Fibroblast of skin of left biceps (primary cell): Measurements from ENCODE around the gene ERCC4.

Experiments used
- DNase-seq, 2 experiments: peaks; one replicate each; pipeline ENCODE4 v3.0.0-alpha.2; 2013; ENCODE audit warnings: low read depth in 2 of 2

ERCC4 gene

DNA sequence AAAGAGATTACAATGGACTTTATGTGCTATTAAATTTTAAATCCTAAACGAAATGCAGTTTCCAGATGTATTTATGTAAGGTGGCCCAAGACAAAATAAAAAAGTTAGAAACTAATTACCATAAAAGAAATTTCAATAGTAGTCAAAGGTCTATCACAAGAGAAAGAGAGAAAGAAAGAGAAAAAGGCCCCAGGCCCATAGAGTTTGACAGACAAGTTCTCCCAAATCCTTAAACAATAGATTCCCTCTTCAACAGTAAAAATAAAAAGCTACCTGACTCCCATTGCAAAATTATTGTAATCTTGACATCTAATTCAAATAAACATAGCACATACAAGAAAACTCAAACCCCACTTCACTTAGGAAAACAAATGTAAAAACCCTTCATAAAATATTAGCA, 8.6 kb upstream of the ERCC4 start:
- DNase-seq: no peak

DNA sequence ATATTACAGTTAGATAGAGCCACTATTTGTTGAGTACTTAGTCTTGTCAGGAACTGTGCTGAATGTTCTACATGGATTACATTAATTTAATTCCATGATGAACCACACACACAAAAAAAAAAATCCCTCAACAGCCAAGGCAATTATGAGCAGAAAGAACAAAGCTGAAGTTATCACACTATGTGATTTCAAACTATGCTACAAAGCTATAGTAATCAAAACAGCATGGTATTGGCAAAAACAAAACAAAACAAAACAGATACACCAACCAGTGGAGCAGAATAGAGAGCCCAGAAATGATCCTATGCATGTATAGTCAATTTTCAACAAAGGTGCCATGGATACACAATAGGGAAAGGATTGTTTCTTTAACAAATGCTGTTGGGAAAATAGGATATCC, 8.1 kb upstream of the ERCC4 start:
- no peak for DNase-seq

DNA sequence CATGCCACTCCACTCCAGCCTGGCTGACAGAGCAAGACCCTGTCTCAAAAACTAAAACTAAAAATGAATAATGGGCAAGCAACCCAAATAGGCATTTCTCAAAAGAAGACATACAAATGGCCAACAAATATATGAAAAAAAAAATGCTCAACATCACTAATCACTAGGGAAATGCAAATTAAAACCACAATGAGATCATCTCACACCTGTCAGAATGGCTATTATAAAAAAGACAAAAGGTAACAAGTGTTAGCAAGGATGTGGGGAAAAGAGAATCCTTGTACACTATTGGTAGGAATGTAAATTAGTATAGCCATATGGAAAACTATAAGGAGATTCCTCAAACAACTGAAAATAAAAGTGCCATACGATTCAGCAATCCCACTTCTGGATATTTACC, 7.1 kb upstream of the ERCC4 start:
- no peak for DNase-seq

DNA sequence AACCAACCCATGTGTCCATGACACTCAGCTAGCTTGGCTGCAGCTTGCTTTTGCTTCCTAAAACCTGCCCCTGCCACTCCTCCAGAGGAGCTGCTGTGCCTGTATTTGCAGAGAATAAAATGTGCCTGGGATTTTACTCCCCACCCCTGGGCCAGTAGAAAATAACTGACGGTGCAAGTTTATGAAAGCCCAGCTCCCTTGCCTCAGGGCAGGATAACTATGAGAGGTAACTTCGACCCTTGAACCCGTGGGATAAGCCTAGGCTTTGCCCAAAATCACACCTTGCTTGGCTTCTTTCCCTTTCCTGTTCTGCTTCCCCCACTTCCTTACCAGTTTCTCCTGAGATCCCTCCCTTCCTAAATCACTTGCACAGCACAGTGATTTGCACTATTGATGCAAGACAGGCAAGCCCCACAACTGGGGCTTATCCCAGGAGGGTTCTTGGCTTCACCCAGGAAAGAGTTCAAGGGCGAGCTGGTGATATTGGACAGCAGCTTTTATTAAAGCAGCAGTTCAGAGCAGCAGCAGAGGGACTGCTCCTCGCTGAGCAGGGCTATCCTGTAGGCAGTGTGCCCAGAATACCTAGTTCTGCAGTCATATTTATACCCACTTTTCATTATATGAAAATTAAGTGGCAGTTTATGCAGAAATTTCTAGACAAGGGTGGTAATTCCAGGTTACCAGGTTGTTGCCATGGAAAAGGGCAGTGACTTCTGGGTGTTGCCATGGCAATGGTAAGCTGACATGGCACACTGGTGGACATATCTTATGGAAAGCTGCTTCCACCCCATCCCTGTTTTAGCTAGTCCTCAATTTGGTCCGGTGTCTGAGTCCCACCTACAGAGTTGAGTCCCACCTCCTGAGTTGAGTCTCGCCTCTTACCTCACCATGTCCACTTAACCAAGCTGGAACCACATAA, 6.3 kb upstream of the ERCC4 start:
- no peak for DNase-seq

DNA sequence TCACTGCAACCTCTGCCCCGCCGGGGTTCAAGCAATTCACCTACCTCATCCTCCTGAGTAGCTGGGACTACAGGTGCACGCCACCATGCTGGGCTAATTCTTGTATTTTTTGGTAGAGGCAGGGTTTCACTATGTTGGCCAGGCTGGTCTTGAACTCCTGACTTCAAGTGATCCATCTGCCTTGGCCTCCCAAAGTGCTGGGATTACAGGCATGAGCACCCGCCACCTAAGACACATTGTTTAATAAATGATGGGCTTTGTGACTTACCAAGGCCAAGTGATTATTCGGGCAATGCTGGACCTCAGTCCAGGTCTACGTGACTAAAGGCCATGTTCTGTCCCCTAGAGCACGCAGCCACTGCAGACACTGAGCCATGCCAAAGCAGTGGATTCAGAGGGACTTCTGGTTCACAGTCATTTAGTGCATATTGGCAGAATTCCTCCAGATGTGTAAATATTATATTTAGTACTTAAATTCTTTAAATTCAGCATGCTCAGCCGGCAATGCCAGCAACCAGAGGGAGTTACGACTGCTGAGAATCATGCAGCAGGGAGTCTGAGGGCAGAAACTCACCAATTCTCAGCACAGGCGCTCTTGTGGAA, 4.8 kb upstream of the ERCC4 start:
- DNase-seq: no peak

DNA sequence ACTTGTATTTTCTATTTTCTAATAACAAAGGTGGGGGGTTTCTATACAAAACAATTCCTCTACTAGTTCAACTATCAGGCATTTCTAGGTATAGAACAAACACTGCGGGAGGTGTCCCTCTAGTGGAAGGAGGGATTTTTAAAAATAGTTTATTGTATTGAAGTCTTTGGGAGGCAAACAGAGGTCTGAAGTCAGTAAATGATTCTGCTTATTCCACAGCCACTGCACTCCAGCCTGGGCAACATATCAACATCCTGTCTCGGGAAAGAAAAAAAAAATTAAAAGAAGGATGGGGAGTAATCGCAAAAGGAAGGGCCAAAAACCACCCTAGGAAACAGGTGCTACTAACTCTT, 648 bp upstream of the ERCC4 start:
- no peak for DNase-seq

DNA sequence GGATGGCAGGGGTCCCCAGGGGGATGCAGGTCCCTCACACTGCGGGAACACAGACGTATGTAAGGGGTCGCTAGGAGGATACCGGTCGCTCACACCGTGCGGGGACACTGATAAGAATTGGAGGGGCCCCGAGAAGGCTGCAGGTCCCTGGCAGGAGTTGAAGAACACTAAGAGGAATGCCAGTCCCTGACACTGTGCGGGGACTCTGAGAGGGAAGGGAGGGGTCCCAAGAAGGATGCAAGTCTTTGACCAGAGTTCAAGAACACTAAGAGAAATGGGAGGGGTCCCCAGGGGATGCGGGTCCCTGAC, 510 bp downstream of the ERCC4 start:
- no peak for DNase-seq

DNA sequence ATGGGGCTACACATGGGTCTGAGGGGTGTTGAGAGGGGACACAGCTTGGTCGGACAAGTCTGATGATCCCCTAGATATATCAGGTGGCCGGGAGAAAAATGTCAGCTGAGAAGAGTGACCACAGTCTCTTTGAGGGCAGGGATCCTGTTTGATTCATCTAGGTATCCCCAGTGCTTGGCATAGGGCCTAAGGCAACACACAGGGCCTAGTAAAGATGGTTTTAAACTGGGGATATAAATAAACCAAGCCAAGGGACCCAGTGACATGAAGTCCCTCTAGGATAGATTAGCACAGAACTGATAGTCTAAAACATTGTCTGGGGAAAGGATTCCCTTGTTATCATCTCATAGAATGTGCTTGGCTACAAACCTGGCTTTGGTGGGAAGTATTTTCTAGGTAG, 1.4 kb downstream of the ERCC4 start:
- DNase-seq: no peak

DNA sequence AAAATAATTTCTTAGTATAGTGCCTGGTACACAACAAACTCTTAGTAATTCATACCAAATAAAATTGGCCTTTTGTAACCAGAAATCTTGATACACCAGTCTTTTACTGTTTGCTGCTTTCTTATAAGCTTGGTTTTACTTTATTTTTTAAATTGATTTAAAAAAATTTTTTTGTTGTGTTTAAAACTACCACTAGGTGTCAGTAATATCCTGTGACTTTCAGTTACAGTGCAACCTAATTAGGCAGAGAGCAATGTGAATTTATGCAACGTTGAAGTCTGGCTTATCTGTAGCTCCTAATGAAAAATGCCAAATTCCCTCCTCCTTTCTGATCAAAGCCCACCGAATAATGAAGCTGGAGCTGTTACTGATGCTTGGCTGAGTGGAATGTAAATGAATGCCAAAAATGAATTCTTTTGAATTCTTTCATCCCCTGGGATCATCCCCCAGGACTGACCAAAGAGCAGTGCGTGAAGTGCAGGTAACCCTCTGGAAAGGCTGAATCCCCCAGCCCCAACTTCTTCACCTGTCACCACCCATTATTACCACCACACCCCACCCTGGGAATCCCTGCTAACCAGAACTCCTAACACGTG, 3.8 kb downstream of the ERCC4 start:
- DNase-seq: peak; percentile 24 to 37

DNA sequence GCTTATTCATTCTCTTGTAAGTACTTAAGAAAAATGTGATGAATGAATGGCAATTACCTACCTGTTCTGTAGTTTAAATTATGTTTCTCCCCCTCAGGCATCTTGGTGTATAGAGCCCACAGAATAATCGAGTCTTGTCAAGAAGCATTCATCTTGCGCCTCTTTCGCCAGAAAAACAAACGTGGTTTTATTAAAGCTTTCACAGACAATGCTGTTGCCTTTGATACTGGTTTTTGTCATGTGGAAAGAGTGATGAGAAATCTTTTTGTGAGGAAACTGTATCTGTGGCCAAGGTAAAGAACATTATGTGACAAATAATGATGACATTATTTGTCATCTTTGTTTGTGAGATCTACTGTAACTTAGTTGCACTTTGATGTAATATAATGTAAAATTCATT, 6.5 kb downstream of the ERCC4 start:
- no peak for DNase-seq

DNA sequence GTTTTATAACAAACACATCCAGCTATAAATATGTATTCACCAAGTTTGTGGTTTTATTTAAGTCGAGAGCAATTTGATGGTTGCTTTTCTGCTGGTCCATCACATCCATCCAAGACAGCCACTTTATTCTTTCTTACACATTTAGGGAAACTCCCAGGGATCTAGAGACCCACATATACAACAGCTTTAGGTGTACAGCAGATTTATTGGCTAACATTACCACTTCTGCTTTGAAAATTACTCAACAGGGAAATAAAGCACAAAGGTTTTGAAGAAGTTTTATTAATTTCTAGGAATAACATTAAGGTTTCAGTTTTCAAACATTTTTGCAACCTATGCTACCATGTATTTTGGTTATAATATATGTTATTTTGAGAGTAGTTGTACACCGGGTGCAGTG, 6.9 kb downstream of the ERCC4 start:
- DNase-seq: no peak

DNA sequence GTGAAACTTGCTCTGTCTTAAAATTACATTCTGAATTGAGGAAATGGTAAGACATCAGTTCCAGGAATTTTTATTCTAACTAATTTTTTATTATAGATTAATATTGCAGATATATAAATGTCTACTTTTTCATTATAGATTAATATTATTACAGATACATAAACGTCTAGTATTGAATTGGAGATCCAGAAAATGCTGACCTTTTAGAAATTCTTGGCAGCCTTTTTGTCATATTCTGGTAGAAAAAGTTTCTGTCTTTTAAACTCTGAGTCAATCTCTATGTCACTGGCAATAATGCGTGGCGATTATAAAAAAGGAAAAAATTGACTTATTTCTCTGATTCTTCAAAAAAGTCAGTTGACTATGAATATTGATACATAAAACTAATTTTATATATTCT, 8.7 kb downstream of the ERCC4 start:
- no peak for DNase-seq

DNA sequence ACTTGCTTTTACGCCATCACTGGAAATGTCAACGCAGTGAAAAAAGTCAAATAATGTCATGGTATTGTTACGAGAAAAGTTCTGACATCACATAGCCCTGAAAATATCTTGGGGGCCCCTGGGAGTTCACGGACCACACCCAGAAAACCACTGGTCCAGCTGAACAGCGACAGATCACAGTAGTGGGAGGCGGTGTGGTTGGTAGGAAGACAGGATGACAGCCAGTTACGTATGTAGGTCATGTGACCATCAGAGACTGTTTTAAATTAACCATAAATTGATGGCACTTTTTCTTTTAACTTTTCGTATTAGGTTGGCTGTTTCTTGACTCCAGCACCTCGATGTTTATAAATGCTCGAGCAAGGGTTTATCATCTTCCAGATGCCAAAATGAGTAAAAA, 11.9 kb downstream of the ERCC4 start:
- no peak for DNase-seq

DNA sequence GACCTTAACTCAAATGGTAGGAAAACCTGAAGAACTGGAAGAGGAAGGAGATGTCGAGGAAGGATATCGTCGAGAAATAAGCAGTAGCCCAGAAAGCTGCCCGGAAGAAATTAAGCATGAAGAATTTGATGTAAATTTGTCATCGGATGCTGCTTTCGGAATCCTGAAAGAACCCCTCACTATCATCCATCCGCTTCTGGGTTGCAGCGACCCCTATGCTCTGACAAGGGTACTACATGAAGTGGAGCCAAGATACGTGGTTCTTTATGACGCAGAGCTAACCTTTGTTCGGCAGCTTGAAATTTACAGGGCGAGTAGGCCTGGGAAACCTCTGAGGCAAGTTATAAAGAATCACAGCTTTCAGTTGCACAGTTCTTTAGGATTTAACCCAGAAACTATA, 15.5 kb downstream of the ERCC4 start:
- DNase-seq: no peak

DNA sequence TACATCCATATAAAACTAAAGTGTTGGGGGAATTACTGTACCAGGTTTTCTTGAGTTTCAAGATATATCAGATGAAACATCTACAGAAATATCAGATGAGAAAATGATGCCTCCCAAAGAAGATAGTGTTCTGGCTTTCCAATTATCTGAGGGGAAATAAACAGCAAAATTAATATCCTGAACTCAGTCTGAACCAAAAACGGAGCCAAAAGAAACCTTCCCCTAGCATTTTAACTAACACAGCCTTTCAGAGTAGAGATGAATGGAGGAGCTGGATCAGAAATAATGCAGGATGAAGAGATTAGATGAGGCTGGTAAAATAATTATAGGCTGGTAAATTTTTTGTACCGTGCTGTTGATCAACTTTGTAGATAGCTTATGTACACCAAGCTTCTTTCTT, 16.2 kb downstream of the ERCC4 start:
- no peak for DNase-seq

DNA sequence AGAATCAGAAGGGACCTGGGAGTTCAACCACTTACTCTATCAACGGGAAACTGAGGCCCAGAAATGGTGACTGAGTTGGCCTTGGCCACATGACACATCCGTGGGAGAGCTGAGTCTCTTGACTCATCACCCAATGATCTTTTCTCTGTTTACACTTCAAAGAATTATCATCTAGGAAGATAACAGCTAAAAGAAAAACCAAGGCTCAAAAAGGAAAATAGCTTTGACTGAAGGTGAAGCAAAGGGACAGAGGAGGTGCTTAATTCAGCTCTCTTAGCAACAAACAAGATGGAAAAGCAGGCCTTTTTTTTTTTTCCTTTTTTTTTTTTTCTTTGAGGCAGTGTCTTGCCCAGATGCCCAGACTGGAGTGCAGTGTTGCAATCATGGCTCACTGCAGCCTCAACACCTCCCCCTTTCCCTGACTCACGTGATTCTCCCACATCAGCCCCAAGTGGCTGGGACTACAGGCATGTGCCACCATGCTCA, 16.7 kb downstream of the ERCC4 start:
- DNase-seq: peak in 1 of 2 experiments; percentile 17

DNA sequence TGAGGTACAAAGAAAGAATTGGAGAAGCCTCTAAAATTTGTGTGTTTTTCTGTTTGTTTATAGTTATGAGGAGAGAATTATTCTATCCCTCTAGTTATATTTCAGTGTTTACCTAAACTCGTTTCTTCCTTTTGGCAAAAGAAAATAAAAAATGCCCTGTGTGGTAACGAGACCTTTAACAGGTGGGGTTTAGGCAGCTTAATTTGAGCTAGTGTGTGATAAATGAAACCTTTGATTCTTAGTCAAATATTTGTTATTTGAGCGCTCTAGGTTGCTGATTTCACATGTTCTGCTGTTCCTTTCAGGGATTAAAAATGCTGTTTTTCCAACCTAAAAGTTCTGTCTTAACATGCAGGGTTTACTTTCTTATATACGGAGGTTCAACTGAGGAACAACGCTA, 17.5 kb downstream of the ERCC4 start:
- no peak for DNase-seq

DNA sequence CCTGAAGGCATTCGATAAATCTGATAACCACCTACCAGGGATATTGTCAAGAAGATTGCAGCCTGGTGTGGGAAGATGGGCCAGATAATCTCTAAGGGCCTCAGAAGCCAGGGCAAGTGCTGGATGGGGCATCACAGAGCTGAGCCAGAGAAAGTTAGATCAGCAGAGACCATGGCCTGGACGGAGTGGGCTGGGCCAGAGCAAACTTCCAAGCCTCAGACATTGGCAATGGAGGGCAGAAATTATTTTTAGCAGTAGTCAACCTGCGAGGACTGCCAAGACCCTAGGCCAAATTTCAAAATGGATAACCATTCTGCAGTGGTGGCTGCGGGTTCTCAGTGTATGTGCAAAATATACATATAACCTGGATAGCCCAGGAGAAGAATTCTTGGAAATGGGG, 18.5 kb downstream of the ERCC4 start:
- DNase-seq: no peak

DNA sequence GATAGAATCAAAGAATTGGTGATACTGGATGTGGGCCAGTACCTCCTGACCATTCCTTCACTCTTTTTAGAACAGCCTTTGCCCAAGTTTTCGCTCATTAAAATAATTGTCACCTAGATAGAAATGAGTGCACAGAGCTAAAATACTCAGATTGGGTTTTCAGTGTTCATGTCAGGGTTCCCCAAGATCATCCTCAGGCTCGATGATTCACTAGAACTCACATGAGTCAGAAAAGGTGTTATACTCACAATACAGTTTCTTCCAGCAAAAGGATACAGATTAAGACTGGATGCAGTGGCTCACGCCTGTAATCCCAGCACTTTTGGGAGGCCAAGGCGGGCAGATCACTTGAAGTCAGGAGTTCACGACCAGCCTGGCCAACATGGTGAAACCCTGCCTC, 19.9 kb downstream of the ERCC4 start:
- no peak for DNase-seq

DNA sequence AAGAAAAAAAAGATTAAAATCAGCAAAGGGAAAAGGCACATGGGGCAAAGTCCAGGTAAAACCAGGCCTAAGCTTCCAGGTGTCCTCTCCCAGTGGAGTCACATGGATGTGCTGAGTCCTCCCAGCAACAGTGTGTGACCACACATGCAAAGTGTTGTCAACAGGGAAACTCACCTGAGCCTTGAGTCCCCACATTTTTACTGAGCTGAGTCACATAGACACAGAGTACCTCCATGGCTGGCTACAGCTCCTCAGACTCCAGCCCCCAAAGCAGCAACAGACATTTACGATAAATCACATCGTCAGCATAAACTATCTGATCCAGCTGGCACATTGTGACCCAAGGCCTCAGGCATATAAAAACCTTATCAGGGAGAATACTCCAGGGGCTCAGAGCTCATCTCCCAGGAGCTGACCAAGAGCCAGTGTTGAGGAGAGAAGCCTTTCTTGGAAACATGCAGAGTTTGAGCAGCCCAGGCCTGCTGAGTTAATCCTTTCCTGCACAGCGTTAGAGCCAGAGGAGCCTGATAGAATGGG, 20.5 kb downstream of the ERCC4 start:
- no peak for DNase-seq

DNA sequence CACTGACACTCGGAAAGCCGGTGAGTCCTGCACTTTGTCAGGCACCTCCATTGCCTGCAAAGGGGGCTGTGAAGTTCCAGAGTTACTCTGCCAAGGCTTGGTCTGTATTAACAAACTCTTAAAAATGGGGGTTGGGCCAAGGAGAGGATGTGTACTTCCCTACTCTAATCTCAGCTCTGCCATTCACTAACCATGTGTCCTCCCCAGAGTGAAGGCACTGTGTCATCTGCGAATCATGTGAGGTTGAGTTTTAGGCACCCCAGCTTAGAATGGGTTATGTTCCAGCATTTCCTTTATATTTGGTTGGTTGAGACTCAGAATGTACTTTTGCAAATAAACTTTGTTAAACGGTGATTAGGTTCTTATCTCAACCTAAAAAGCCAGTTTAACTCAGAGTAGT, 24.9 kb downstream of the ERCC4 start:
- no peak for DNase-seq

DNA sequence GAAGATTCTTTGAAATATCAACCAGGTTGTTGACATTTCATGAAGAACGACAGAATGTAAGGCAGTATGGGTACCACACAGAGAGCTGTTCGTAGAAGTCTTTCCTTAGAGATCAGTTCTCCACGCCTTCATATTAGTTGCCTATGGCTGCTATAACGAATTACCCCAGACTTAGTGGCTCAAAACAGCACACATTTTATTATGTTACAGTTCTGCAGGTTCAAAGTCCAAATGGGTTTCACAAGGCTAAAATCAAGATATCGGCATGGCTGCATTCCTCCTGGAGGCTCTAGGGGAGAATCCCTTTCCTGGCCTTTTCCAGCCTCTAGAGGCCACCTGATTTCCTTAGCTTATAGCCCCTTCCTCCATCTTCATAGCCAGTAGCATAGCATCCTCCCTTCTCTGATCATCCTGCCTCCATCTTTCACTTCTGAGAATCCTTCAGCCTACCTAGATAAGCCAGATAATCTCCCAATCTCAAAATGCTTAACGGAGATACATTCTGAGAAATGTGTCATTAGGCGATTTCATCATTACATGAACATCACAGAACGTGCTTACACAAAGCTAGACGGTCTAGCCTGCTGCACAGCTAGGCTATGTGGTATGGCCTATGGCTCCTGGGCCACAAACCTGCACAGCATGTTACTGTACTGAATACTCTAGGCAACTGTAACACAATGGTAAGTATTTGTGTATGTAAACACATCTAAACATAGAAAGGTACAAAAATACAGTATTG, 26.0 kb downstream of the ERCC4 start:
- DNase-seq: no peak
